PC-9 (cell line): ENCODE data around the gene SMIM36. TPM values are rescaled to one million over a fixed set of nuclear protein-coding genes. Genes with fewer than 3 reads are reported as not detected.

Source experiments
- BruUV-seq: library from RNA; stranded (reverse); fragments of 400-500 nt; replicated peaks from 2 replicates; lab custom pipeline; 2021; lab: Mats Ljungman, UMichigan
- CTCF ChIA-PET: fragments of 300-600 bp; sonication (Branson Sonifier 250); formaldehyde crosslinking; loops from one replicate; lab custom pipeline; 2022; ENCODE audit warnings: antibody characterized with exemption; lab: Charles Lee
- POLR2A ChIA-PET: fragments of 300-600 bp; sonication (Branson Sonifier 250); formaldehyde crosslinking; loops from one replicate; lab custom pipeline; 2022; ENCODE audit warnings: antibody characterized with exemption; ENCODE audit not compliant: unreplicated experiment; lab: Charles Lee
- DNase-seq, 2 experiments: peaks; one replicate each; pipeline versions ENCODE4 v3.0.0 to v3.0.0-alpha.2; 2015 to 2022; ENCODE audit warnings: mixed read lengths in 1 of 2
- H2AFZ ChIP-seq: fragments of 200-600 bp; sonication (generic); 2 replicates; pipeline ENCODE4 v1.8.1; 2017; ENCODE audit warnings: antibody characterized with exemption
- H3F3A ChIP-seq: fragments of 200-600 bp; sonication (generic); 2 replicates; pipeline ENCODE4 v1.8.1; 2017; ENCODE audit warnings: antibody characterized with exemption, mild to moderate bottlenecking, low read depth; ENCODE audit not compliant: insufficient read depth
- H3K27ac ChIP-seq: fragments of 200-600 bp; sonication (generic); 2 replicates; pipeline ENCODE4 v1.6.1; 2016; ENCODE audit warnings: mixed run types
- H3K27me3 ChIP-seq: fragments of 200-600 bp; sonication (generic); 2 replicates; pipeline ENCODE4 v1.6.1; 2016; ENCODE audit warnings: low read depth, mixed run types; ENCODE audit not compliant: insufficient read depth
- H3K36me3 ChIP-seq: fragments of 200-600 bp; sonication (generic); 2 replicates; pipeline ENCODE4 v1.6.1; 2016; ENCODE audit warnings: low read depth, mixed run types
- H3K4me1 ChIP-seq: fragments of 200-600 bp; sonication (generic); replicated peaks from 2 replicates; pipeline ENCODE4 v1.6.1; 2016; ENCODE audit warnings: mixed run types; ENCODE audit not compliant: insufficient read depth
- H3K4me2 ChIP-seq: fragments of 200-600 bp; sonication (generic); 2 replicates; pipeline ENCODE4 v1.6.1; 2017; ENCODE audit warnings: mixed run types
- H3K4me3 ChIP-seq: fragments of 200-600 bp; sonication (generic); 2 replicates; pipeline ENCODE4 v1.6.1; 2016; ENCODE audit warnings: mixed run types
- H3K79me2 ChIP-seq: fragments of 200-600 bp; sonication (generic); 2 replicates; pipeline ENCODE4 v1.6.1; 2017; ENCODE audit warnings: low read depth, mixed run types
- H3K9me2 ChIP-seq: fragments of 200-600 bp; sonication (generic); 2 replicates; pipeline ENCODE4 v1.8.1; 2017; ENCODE audit warnings: mild to moderate bottlenecking; ENCODE audit not compliant: insufficient read depth
- H3K9me3 ChIP-seq: fragments of 200-600 bp; sonication (generic); 2 replicates; pipeline ENCODE4 v1.8.1; 2016; ENCODE audit warnings: low read depth; ENCODE audit not compliant: insufficient read depth
- H4K20me1 ChIP-seq: fragments of 200-600 bp; sonication (generic); 2 replicates; pipeline ENCODE4 v1.8.1; 2017; ENCODE audit not compliant: insufficient read depth
- EZH2 ChIP-seq: fragments of 200-600 bp; sonication (generic); IDR thresholded peaks from 2 replicates; pipeline ENCODE4 v1.8.0; 2017; ENCODE audit warnings: antibody characterized with exemption, low read depth
- intact Hi-C: fragments of 100-400 bp; cut with micrococcal nuclease; formaldehyde crosslinking; loops from one replicate; pipeline ENCODE4 v1.10.0; 2022; ENCODE audit not compliant: unreplicated experiment
- total RNA-seq: library from RNA; stranded (reverse); gene quantifications from 2 replicates; pipeline ENCODE4 v1.2.3, GENCODE V29; 2021
- TF ChIP-seq, protein P1 (sequence below): fragments of 200-600 bp; sonication (generic); conservative IDR thresholded peaks from 2 replicates; pipeline ENCODE4 v1.6.1; 2017; ENCODE audit warnings: mixed run types, antibody characterized with exemption, mild to moderate bottlenecking, moderate library complexity

SMIM36 gene
- total RNA-seq, 1 experiment from 2014 or later: not detected

DNA sequence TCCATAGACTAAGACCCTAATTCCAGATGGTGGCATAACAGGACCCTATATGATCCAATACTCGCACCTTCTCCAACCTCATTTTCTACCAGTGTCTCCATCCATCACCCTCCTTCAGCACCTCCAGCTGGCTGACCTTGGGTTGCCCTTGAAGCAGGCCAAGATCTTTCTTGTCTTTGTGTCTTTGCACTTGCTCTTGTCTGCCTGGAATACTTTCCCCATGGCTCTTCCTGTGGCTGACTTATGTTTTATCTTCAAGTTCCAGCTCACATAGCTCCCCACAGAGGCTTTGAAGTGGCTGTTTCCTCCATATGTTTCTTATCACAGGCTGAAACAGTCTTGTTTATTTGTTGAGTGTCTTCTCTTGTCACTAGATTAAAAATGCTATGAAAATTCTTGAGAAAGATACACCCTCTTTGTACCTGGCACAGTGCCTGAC, 60.0 kb downstream of the SMIM36 start:
- POLR2A ChIA-PET: no interaction called here
- CTCF ChIA-PET: interaction anchor here (0.6 kb wide), 1 partner anchor 359 kb away, joined by 12 read pairs; no protein-coding TSS in a partner anchor

DNA sequence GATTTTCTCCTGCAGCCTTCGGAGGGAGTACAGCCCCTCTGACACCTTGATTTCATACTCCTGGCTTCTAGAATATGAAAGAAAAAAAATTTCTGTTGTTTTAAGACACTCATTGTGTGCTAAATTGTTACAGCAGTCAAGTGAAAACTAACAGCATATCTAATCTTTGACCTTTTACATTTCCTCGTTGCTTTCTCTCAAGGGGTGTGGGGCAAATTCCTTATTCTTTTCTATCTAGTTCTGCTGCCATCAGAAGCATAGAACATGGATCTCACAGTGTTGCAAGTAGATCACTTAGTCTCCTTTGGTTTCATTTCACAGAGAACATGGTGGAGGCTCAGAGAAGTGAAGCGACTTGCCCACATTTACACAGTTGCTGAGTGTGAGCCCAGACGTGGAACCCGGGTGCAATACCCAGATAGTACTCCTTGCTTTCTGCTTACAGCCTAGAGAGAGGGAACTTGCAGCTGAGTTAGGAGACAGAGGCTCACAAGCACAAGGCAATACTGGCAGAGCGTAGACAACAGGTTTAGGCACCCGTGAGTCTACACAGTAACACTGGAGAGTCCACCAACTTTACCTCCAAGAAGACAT, 60.9 kb downstream of the SMIM36 start:
- no peak for DNase-seq
- Histone ChIP-seq H3K4me3 (no peak overlapping the region), H3K79me2 (no peaks in the 10 kb centered on the region), H3K27me3 (no peaks in the 10 kb centered on the region), H2AFZ (no peak overlapping the region), H3K4me1 (peaks cover 54% of the 10 kb centered on the region), H3K9me3 (no peaks in the 10 kb centered on the region), H3K4me2 (no peak overlapping the region), H3K36me3 (no peaks in the 10 kb centered on the region), H3K27ac (no peak overlapping the region), H3F3A (peaks cover 37% of the 10 kb centered on the region), H3K9me2 (no peaks in the 10 kb centered on the region), H4K20me1 (no peaks in the 10 kb centered on the region)
- ChIA-PET POLR2A (no interaction called here), CTCF (no interaction called here)
- no TSS peak for BruUV-seq
- intact Hi-C loops: no loop called here
- TF ChIP-seq EZH2: no peak
- TF ChIP-seq, protein P1, sequence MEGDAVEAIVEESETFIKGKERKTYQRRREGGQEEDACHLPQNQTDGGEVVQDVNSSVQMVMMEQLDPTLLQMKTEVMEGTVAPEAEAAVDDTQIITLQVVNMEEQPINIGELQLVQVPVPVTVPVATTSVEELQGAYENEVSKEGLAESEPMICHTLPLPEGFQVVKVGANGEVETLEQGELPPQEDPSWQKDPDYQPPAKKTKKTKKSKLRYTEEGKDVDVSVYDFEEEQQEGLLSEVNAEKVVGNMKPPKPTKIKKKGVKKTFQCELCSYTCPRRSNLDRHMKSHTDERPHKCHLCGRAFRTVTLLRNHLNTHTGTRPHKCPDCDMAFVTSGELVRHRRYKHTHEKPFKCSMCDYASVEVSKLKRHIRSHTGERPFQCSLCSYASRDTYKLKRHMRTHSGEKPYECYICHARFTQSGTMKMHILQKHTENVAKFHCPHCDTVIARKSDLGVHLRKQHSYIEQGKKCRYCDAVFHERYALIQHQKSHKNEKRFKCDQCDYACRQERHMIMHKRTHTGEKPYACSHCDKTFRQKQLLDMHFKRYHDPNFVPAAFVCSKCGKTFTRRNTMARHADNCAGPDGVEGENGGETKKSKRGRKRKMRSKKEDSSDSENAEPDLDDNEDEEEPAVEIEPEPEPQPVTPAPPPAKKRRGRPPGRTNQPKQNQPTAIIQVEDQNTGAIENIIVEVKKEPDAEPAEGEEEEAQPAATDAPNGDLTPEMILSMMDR: no peak

More for the DNA sequence above, 60.0 kb downstream of the SMIM36 start:
- no peaks in the 10 kb centered on the region for H3K36me3 ChIP-seq
- no peak overlapping the region for H3K4me3 ChIP-seq
- no peak overlapping the region for H3K27ac ChIP-seq
- no peaks in the 10 kb centered on the region for H3K9me2 ChIP-seq
- no peak for DNase-seq
- H2AFZ ChIP-seq: no peak overlapping the region
- H3K79me2 ChIP-seq: no peaks in the 10 kb centered on the region
- no peaks in the 10 kb centered on the region for H4K20me1 ChIP-seq
- peaks cover 62% of the 10 kb centered on the region for H3K4me1 ChIP-seq
- no peaks in the 10 kb centered on the region for H3K9me3 ChIP-seq
- no peak overlapping the region for H3K4me2 ChIP-seq
- no TSS peak for BruUV-seq
- intact Hi-C loops: no loop called here
- TF ChIP-seq, protein P1: no peak
- no peak for TF ChIP-seq EZH2
- no peaks in the 10 kb centered on the region for H3K27me3 ChIP-seq
- H3F3A ChIP-seq: peaks cover 44% of the 10 kb centered on the region

GRCh38 chr17:55448681-55449080, 62.6 kb downstream of the SMIM36 start:
- Histone ChIP-seq H3K27me3 (no peaks in the 10 kb centered on the region), H3F3A (peaks cover 28% of the 10 kb centered on the region), H3K79me2 (no peaks in the 10 kb centered on the region), H3K9me2 (no peaks in the 10 kb centered on the region), H3K27ac (no peak overlapping the region), H3K4me2 (peak overlapping the region; percentile 46), H3K36me3 (no peaks in the 10 kb centered on the region), H3K4me3 (no peak overlapping the region), H3K9me3 (no peaks in the 10 kb centered on the region), H3K4me1 (peaks cover 46% of the 10 kb centered on the region), H4K20me1 (no peaks in the 10 kb centered on the region), H2AFZ (no peak overlapping the region)
- DNase-seq: peak in 1 of 2 experiments; percentile 77
- no peak for TF ChIP-seq EZH2
- TF ChIP-seq, protein P1: no peak
- ChIA-PET CTCF (no interaction called here), POLR2A (no interaction called here)
- no TSS peak for BruUV-seq
- intact Hi-C loops: no loop called here
